GM23338 (cell line): ENCODE data around the gene SLC5A6. TPM values are rescaled to one million over a fixed set of nuclear protein-coding genes. Genes with fewer than 3 reads are reported as not detected.

ENCODE experiments used
- ATAC-seq: fragments of 200-7000 bp; cut with Tn5 transposase; 3 replicates; pipeline ENCODE4 v1.9.1; 2020
- DNase-seq: peaks from one replicate; pipeline ENCODE4 v3.0.0-alpha.2; 2015; ENCODE audit warnings: low spot score
- H2AFZ ChIP-seq: fragments of 200-600 bp; sonication (generic); 2 replicates; pipeline ENCODE4 v1.8.0; 2016; ENCODE audit warnings: antibody characterized with exemption, mild to moderate bottlenecking, moderate library complexity
- H3F3A ChIP-seq: fragments of 200-600 bp; sonication (generic); replicated peaks from 2 replicates; pipeline ENCODE4 v1.8.0; 2017; ENCODE audit warnings: antibody characterized with exemption, mixed run types, low read depth
- H3K27ac ChIP-seq: fragments of 200-600 bp; sonication (generic); 2 replicates; pipeline ENCODE4 v1.6.1; 2016; ENCODE audit warnings: low read depth
- H3K27me3 ChIP-seq: fragments of 200-600 bp; sonication (generic); 2 replicates; pipeline ENCODE4 v1.8.0; 2016; ENCODE audit warnings: mild to moderate bottlenecking, mixed run types, moderate library complexity; ENCODE audit not compliant: insufficient read depth
- H3K36me3 ChIP-seq: fragments of 200-600 bp; sonication (generic); 2 replicates; pipeline ENCODE4 v1.8.0; 2016; ENCODE audit warnings: mild to moderate bottlenecking; ENCODE audit not compliant: insufficient read depth
- H3K4me1 ChIP-seq: fragments of 200-600 bp; sonication (generic); 2 replicates; pipeline ENCODE4 v1.8.0; 2016; ENCODE audit warnings: mild to moderate bottlenecking, moderate library complexity; ENCODE audit not compliant: insufficient read depth
- H3K4me2 ChIP-seq: fragments of 200-600 bp; sonication (generic); 2 replicates; pipeline ENCODE4 v1.7.1; 2017; ENCODE audit warnings: mixed run types
- H3K4me3 ChIP-seq: fragments of 200-600 bp; sonication (generic); 2 replicates; pipeline ENCODE4 v1.6.1; 2016; ENCODE audit warnings: mixed run types
- H3K79me2 ChIP-seq: fragments of 200-600 bp; sonication (generic); replicated peaks from 2 replicates; pipeline ENCODE4 v1.8.0; 2017; ENCODE audit warnings: mild to moderate bottlenecking; ENCODE audit not compliant: insufficient read depth
- H3K9me2 ChIP-seq: fragments of 200-600 bp; sonication (generic); 2 replicates; pipeline ENCODE4 v1.8.0; 2017; ENCODE audit not compliant: insufficient read depth
- H4K20me1 ChIP-seq: fragments of 200-600 bp; sonication (generic); replicated peaks from 2 replicates; pipeline ENCODE4 v1.8.0; 2017; ENCODE audit warnings: mild to moderate bottlenecking; ENCODE audit not compliant: insufficient read depth
- H3K27ac Mint-ChIP-seq: 2 replicates; pipeline ENCODE4 v1.8.0; 2020; ENCODE audit warnings: inconsistent platforms, mild to moderate bottlenecking, moderate library complexity, mixed read lengths
- H3K27me3 Mint-ChIP-seq: 3 replicates; pipeline ENCODE4 v1.8.0; 2022; ENCODE audit warnings: low read depth, mild to moderate bottlenecking, moderate library complexity, mixed read lengths, inconsistent platforms; ENCODE audit not compliant: insufficient read depth, poor library complexity
- H3K36me3 Mint-ChIP-seq: 3 replicates; pipeline ENCODE4 v1.8.0; 2021; ENCODE audit warnings: low read depth, mild to moderate bottlenecking, inconsistent platforms, moderate library complexity, mixed read lengths
- H3K4me1 Mint-ChIP-seq: 3 replicates; pipeline ENCODE4 v1.8.0; 2020; ENCODE audit warnings: mild to moderate bottlenecking, inconsistent platforms, mixed read lengths
- H3K4me3 Mint-ChIP-seq: 3 replicates; pipeline ENCODE4 v1.8.0; 2021; ENCODE audit warnings: moderate library complexity, mild to moderate bottlenecking, inconsistent platforms, mixed read lengths
- H3K9me3 Mint-ChIP-seq: 3 replicates; pipeline ENCODE4 v1.8.0; 2020; ENCODE audit warnings: moderate library complexity, mild to moderate bottlenecking, inconsistent platforms, mixed read lengths
- CREB1 ChIP-seq: fragments of 250-450 bp; sonication (Bioruptor Pico); IDR thresholded peaks from 2 replicates; pipeline ENCODE4 v1.5.0; 2020; ENCODE audit warnings: low read depth, mild to moderate bottlenecking, moderate library complexity
- EZH2 ChIP-seq: fragments of 200-600 bp; sonication (generic); IDR thresholded peaks from one replicate; pipeline ENCODE4 v1.8.0; 2017; ENCODE audit warnings: antibody characterized with exemption, mild to moderate bottlenecking, low read depth; ENCODE audit not compliant: unreplicated experiment
- EZH2phosphoT487 ChIP-seq: fragments of 200-600 bp; sonication (generic); IDR thresholded peaks from one replicate; pipeline ENCODE4 v1.8.1; 2018; ENCODE audit warnings: antibody characterized with exemption; ENCODE audit not compliant: unreplicated experiment
- JUNB ChIP-seq: IDR thresholded peaks from one replicate; pipeline ENCODE4 v1.6.1; 2016; ENCODE audit warnings: antibody characterized with exemption; ENCODE audit not compliant: unreplicated experiment
- NANOG ChIP-seq: IDR thresholded peaks from 2 replicates; pipeline ENCODE4 v1.6.1; 2016; ENCODE audit warnings: antibody characterized with exemption, borderline replicate concordance
- REST ChIP-seq: IDR thresholded peaks from one replicate; pipeline ENCODE4 v1.6.1; 2018; ENCODE audit warnings: antibody characterized with exemption; ENCODE audit not compliant: unreplicated experiment
- STAT1 ChIP-seq: IDR thresholded peaks from one replicate; pipeline ENCODE4 v1.6.1; 2016; ENCODE audit warnings: antibody characterized with exemption; ENCODE audit not compliant: unreplicated experiment
- ZNF114 ChIP-seq: fragments of 250-450 bp; sonication (Bioruptor Pico); IDR thresholded peaks from 2 replicates; pipeline ENCODE4 v1.5.0; 2020; ENCODE audit warnings: mild to moderate bottlenecking, moderate library complexity
- ZNF331 ChIP-seq: fragments of 250-450 bp; sonication (Bioruptor Pico); IDR thresholded peaks from 2 replicates; pipeline ENCODE4 v1.5.0; 2020; ENCODE audit warnings: low read depth, mild to moderate bottlenecking, moderate library complexity
- polyA plus RNA-seq: library from polyadenylated mRNA; unstranded; fragments of >200 nt; fragmentation: Nextera tagmentation; extraction: Ambion mirVana; gene quantifications from 2 replicates; pipeline ENCODE4 v1.2.1, GENCODE V29; 2016
- total RNA-seq: library from RNA; depleted of rRNA; stranded (reverse); fragments of >200 nt; shearing (Covaris generic); gene quantifications from 2 replicates; pipeline ENCODE4 v1.2.3, GENCODE V29; 2014
- TF ChIP-seq, protein P1 (sequence below): fragments of 250-450 bp; sonication (Bioruptor Pico); IDR thresholded peaks from 2 replicates; pipeline ENCODE4 v1.5.0; 2020; ENCODE audit warnings: mild to moderate bottlenecking, moderate library complexity
- TF ChIP-seq, protein P2 (sequence below): IDR thresholded peaks from 2 replicates; pipeline ENCODE4 v1.6.1; 2016; ENCODE audit warnings: antibody characterized with exemption
- TF ChIP-seq, protein P3 (sequence below), 2 experiments: fragments of 200-600 bp in 1 of 2; sonication (generic) in 1 of 2; conservative IDR thresholded peaks; 2 replicates each; pipeline versions ENCODE4 v1.5.1 to v1.6.1; 2016 to 2017; ENCODE audit warnings: antibody characterized with exemption in 2 of 2, low read depth in 2 of 2, mild to moderate bottlenecking in 2 of 2, moderate library complexity in 1 of 2

SLC5A6 gene
- total and polyA plus RNA-seq, 2 experiments from 2014 or later, result 44.3 to 153 TPM

- TF ChIP-seq, protein P1, sequence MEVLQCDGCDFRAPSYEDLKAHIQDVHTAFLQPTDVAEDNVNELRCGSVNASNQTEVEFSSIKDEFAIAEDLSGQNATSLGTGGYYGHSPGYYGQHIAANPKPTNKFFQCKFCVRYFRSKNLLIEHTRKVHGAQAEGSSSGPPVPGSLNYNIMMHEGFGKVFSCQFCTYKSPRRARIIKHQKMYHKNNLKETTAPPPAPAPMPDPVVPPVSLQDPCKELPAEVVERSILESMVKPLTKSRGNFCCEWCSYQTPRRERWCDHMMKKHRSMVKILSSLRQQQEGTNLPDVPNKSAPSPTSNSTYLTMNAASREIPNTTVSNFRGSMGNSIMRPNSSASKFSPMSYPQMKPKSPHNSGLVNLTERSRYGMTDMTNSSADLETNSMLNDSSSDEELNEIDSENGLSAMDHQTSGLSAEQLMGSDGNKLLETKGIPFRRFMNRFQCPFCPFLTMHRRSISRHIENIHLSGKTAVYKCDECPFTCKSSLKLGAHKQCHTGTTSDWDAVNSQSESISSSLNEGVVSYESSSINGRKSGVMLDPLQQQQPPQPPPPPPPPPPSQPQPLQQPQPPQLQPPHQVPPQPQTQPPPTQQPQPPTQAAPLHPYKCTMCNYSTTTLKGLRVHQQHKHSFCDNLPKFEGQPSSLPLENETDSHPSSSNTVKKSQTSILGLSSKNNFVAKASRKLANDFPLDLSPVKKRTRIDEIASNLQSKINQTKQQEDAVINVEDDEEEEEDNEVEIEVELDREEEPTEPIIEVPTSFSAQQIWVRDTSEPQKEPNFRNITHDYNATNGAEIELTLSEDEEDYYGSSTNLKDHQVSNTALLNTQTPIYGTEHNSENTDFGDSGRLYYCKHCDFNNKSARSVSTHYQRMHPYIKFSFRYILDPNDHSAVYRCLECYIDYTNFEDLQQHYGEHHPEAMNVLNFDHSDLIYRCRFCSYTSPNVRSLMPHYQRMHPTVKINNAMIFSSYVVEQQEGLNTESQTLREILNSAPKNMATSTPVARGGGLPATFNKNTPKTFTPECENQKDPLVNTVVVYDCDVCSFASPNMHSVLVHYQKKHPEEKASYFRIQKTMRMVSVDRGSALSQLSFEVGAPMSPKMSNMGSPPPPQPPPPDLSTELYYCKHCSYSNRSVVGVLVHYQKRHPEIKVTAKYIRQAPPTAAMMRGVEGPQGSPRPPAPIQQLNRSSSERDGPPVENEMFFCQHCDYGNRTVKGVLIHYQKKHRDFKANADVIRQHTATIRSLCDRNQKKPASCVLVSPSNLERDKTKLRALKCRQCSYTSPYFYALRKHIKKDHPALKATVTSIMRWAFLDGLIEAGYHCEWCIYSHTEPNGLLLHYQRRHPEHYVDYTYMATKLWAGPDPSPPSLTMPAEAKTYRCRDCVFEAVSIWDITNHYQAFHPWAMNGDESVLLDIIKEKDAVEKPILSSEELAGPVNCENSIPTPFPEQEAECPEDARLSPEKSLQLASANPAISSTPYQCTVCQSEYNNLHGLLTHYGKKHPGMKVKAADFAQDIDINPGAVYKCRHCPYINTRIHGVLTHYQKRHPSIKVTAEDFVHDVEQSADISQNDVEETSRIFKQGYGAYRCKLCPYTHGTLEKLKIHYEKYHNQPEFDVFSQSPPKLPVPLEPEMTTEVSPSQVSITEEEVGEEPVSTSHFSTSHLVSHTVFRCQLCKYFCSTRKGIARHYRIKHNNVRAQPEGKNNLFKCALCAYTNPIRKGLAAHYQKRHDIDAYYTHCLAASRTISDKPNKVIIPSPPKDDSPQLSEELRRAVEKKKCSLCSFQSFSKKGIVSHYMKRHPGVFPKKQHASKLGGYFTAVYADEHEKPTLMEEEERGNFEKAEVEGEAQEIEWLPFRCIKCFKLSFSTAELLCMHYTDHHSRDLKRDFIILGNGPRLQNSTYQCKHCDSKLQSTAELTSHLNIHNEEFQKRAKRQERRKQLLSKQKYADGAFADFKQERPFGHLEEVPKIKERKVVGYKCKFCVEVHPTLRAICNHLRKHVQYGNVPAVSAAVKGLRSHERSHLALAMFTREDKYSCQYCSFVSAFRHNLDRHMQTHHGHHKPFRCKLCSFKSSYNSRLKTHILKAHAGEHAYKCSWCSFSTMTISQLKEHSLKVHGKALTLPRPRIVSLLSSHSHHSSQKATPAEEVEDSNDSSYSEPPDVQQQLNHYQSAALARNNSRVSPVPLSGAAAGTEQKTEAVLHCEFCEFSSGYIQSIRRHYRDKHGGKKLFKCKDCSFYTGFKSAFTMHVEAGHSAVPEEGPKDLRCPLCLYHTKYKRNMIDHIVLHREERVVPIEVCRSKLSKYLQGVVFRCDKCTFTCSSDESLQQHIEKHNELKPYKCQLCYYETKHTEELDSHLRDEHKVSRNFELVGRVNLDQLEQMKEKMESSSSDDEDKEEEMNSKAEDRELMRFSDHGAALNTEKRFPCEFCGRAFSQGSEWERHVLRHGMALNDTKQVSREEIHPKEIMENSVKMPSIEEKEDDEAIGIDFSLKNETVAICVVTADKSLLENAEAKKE, result no peak
- no peak for TF ChIP-seq EZH2
Observed at GRCh38 chr2:27233341-27233740, 21.3 kb upstream of the SLC5A6 start (continued).

DNA sequence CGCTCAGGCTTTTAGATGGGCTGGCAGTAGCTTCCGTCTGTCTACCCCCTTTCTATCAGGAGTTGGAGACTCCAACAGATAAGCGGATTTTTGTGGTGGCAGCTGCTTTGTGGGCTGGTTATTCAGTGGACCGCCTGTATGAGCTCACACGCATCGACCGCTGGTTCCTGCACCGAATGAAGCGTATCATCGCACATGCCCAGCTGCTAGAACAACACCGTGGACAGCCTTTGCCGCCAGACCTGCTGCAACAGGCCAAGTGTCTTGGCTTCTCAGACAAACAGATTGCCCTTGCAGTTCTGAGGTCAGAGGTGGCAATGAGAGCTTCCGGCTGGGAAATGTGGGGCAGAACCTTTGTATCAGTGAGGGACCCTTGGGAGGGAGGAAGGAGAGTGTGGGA lies 19.9 kb upstream of the SLC5A6 start:
- Histone ChIP-seq H3F3A (no peaks in the 10 kb centered on the region), H3K9me2 (no peaks in the 10 kb centered on the region), H3K4me3 (no peak overlapping the region), H2AFZ (no peak overlapping the region), H3K36me3 (peaks cover 78% of the 10 kb centered on the region), H3K27me3 (no peaks in the 10 kb centered on the region), H4K20me1 (peaks cover 10% of the 10 kb centered on the region; the same call in 1 of the 2 replicates), H3K79me2 (0 out of 2 replicates have a peak, but pooled peaks cover 3% of the 10 kb centered on the region), H3K4me1 (no peaks in the 10 kb centered on the region), H3K27ac (no peak overlapping the region), H3K4me2 (no peak overlapping the region)
- Mint-ChIP-seq H3K4me3 (no peak overlapping the region), H3K4me1 (no peaks in the 10 kb centered on the region), H3K27me3 (peaks cover 6% of the 10 kb centered on the region), H3K9me3 (no peaks in the 10 kb centered on the region), H3K36me3 (peaks cover 97% of the 10 kb centered on the region), H3K27ac (no peak overlapping the region)
- no peak for TF ChIP-seq ZNF114 (CRISPR knock-in tag)
- TF ChIP-seq REST, result no peak
- no peak for TF ChIP-seq JUNB
- TF ChIP-seq, protein P2, sequence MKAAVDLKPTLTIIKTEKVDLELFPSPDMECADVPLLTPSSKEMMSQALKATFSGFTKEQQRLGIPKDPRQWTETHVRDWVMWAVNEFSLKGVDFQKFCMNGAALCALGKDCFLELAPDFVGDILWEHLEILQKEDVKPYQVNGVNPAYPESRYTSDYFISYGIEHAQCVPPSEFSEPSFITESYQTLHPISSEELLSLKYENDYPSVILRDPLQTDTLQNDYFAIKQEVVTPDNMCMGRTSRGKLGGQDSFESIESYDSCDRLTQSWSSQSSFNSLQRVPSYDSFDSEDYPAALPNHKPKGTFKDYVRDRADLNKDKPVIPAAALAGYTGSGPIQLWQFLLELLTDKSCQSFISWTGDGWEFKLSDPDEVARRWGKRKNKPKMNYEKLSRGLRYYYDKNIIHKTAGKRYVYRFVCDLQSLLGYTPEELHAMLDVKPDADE, result no peak
- TF ChIP-seq NANOG, result no peak
- no peak for TF ChIP-seq STAT1
- TF ChIP-seq, protein P3, sequence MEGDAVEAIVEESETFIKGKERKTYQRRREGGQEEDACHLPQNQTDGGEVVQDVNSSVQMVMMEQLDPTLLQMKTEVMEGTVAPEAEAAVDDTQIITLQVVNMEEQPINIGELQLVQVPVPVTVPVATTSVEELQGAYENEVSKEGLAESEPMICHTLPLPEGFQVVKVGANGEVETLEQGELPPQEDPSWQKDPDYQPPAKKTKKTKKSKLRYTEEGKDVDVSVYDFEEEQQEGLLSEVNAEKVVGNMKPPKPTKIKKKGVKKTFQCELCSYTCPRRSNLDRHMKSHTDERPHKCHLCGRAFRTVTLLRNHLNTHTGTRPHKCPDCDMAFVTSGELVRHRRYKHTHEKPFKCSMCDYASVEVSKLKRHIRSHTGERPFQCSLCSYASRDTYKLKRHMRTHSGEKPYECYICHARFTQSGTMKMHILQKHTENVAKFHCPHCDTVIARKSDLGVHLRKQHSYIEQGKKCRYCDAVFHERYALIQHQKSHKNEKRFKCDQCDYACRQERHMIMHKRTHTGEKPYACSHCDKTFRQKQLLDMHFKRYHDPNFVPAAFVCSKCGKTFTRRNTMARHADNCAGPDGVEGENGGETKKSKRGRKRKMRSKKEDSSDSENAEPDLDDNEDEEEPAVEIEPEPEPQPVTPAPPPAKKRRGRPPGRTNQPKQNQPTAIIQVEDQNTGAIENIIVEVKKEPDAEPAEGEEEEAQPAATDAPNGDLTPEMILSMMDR (conservative IDR thresholded peaks at IDR 0.05; ENCODE audit: low read depth in 2 of 2), result no peak
- no peak for TF ChIP-seq CREB1
- no peak for TF ChIP-seq ZNF331
- no peak for TF ChIP-seq EZH2phosphoT487
- TF ChIP-seq EZH2, result no peak
- DNase-seq (no peak), ATAC-seq (no peak)
